NCI-H524 (cell line): ENCODE results near the gene JAGN1.
"Not testable (repeated sequence)": the region's sequence is repeated elsewhere in the genome, so short reads cannot be mapped to it uniquely, and the experiment has no call there.

Experiments used
- DNase-seq, 2 experiments: peaks; one replicate each; lab custom pipeline; 2025; lab: John Stamatoyannopoulos, UW

Gene JAGN1

DNA sequence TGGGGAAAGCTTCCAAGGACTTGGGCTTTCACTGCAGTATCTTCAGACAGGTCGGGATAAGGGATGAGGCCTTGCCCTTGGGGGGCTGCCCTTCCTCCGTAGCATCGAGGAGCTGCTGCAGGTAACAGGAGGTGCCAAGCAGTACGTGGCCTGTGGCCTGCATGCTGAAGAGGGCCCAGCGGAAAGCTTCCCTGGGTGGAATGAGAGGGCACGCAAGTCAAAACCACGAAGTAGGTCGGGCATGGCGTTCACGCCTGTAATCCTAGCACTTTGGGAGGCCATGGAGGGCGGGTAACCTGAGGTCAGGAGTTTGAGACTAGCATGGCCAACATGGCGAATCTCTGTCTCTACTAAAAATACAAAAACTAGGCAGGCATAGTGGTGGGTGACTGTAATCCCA lies 23.3 kb upstream of the JAGN1 start:
- DNase-seq: no peak

DNA sequence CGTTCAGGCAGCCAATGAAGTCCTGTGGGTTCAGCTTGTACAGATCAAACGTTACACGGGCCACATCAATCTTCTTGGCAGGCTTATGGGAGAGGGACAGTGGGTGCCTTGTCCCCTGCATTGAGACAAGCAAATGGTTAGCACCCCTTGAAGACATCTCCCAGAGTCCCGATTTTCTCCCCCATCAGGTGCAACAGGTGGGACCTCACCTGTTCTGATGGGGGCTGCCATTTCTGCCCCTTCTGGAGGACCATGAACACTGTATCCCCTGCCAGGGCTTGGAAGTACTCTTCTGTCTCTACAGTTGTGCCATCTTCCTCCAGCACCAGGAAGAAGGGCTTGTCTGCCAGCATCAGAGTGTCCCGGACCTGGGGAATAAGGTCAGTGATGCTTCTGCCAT lies 20.5 kb upstream of the JAGN1 start:
- DNase-seq: no peak

DNA sequence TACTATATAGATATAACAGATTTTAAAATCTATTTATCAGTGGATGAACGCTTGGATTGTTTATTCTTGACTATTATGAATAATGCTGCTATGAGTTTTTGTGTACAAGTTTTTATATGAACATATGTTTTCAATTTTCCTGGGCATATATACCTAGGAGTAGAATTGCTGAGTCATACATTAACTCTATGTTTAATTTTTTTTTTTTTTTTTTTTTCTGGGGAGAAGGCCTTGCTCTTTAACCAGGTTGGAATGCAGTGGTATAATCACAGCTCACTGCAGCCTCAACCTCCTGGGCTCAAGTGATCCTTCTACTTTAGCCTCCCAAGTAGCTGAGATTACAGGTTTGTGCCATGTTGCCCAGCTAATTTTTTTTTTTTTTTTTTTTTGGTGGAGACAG lies 19.4 kb upstream of the JAGN1 start:
- no peak for DNase-seq

DNA sequence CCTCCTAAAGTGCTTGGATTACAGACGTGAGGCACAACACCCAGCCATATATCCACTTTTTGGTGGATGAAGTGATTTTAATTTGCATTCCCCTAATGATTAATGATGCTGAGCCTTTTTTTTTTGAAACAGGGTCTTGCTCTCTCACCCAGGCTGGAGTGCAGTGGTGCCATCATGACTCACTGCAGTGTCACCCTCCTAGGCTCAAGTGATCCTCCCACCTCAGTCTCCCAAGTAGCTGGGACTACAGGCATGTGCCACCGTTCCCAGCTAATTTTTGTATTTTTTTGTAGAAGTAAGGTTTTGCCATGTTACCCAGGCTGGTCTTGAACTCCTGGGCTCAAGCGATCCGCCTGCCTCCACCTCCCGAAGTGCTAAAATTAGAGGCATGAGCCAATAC lies 18.3 kb upstream of the JAGN1 start:
- not testable (repeated sequence) for DNase-seq

DNA sequence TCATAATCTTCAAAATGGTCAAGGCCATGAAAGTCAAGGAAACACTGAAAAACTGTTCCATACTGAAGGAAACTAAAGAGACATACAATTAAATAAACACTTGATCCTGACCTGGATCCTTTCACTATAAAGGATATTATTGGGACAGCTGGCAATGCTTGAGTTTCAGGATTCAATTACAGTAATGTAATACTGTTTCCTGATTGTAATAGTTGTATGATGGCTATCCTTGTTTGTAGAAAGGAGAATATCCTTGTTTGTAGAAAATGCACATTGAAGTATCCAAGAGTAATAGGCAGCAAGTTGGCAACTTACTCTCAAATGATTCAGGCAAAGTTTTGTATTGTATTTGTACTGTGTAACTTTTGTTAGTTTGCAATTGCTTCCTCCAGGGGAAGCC lies 15.0 kb upstream of the JAGN1 start:
- peak in 1 of 2 experiments; percentile 37 for DNase-seq

DNA sequence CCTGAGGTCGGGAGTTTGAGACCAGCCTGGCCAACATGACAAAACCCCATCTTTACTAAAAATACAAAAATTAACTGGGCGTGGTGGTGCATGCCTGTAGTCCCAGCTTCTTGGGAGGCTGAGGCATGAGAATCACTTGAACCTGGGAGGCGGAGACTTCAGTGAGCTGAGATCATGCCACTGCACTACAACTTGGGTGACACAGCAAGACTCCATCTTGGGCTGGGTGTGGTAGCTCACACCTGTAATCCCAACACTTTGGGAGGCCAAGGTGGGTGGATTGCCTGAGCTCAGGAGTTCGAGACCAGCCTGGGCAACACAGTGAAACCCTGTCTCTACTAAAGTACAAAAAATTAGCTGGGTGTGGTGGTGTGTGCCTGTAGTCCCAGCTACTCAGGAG lies 14.2 kb upstream of the JAGN1 start:
- DNase-seq: not testable (repeated sequence)

DNA sequence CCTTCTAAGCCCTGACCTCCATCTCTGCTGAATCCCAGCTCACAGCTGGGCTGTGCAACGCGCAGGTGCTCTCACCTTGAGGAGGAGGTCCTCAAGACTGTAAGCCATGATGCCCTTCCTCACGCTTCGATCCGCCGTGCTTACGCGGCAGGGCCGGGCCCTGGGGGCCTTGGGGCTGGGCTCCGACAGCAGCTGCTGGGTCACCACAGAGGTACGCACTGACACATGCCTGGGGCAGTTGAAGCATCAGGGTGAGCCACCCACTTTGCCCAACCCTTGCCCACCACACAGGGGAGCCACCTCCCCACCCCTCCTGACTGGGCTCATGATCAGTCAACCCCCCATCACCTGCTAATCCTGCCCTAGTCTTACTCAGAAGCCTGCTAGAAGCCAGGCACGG lies 13.4 kb upstream of the JAGN1 start:
- DNase-seq: no peak

DNA sequence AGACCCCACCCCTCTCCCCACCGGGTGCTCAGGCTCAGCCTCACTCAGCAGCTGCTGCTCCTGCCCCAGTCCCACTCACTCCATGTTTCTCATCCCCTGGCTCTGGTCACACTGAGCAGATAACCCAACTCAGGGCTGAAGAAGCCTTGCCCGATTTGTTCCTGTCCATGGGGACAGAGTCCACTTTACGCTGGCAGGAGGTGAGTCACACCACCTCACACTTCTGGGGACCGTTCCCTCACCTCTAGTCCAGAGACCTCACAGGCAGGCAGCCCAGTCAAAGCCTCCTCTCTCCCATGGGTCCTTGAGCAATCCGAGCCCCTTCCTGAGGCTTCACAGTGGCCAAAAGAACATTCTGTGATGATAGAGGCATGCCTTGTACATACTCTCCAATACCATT lies 11.7 kb upstream of the JAGN1 start:
- DNase-seq: no peak

DNA sequence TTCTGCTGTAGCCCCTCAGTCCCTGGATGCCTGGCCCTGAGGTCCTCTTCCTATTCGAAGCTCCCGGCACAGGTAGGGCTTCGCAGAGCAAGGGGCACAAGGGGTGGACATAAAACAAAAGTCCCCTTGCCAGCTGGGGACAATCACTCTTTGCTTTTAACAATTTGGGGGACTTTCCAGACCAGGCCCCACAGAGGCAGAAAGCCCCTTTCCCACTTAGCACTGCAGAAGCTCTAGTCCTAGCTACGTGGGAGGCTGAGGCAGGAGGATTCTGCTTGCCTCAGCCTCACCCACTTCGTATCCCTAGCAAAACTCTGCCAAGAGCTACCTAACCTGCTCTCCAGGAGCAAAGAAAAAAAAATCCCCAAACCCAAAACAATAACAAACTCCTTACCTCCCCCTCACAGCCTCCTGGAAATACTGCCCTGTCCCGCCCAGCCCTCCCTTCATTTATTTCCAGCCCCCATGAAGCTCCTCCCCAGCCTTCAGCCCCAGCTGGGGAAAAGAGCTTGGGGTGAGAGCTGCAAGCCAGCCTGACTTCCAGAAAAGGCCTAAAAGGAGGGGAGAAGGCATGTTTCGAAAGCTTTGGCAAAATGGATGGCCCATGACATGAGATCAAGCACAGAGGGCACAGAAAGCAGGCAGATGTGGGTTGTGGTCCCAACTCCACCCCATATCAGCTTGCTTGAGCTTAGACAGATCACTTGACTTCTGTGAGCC lies 10.4 kb upstream of the JAGN1 start, which contains the start of gene CIDEC:
TSS of gene CIDEC (minus strand) at position 424 of the 720 bp plus-strand sequence. CDS start 1,767 bp downstream, outside the sequence.
- DNase-seq: no peak

DNA sequence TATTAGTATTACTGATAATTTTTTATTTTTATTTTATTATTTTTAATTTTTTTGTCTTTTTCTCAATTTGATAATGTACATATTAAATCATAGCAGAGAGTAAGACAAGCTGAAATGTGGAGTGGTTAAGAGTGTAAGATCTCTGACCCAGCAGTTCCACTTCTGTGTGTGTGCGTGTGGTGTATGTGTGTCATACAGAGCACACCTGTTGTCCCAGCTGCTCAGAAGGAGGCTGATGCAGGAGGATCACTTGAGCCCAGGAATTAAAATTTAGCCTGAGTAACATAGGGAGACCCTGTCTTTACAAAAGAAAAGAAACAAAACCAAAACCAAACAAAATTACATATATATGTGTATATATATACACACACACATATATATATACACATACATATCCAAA lies 9.0 kb upstream of the JAGN1 start:
- peak; percentile 8 to 71 for DNase-seq

DNA sequence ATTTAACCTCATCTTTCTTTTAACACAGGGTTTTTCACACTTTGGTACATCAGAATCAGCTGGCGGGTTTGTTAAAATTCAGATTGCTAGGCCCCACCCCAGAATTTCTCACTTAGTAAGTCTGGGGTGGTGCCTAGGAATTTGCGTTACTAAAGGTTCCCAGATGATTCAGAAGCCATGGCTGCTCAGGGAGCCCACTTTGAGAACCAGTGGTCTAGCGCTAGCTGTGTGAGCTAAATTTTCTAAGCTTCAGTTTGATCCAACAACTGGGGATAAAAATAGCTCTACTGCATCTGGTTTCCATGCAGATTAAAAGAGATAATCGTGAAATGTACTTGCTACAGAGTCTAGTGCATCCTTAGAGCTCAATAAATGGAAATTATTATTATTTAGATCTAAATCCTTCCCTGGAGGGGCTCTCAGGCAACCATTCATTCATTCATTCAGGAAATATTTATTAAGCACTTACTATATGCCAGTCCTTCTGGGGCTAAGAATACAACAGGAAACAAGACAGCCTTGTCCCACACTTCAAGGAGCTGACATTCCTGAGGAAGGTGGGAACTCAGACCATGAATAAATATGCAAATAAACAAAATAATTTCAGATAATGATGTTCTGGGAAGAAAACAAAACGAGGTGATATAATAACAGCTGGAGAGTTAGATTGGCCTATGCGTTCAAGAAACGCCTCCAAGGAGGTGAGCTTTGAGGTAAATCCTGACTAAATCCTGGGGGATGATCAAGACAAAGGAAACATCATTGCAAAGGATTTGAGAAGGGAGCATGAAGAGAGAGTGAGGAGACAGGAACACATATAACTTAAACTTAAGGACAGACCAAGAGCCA lies 6.5 kb upstream of the JAGN1 start:
- no peak for DNase-seq

DNA sequence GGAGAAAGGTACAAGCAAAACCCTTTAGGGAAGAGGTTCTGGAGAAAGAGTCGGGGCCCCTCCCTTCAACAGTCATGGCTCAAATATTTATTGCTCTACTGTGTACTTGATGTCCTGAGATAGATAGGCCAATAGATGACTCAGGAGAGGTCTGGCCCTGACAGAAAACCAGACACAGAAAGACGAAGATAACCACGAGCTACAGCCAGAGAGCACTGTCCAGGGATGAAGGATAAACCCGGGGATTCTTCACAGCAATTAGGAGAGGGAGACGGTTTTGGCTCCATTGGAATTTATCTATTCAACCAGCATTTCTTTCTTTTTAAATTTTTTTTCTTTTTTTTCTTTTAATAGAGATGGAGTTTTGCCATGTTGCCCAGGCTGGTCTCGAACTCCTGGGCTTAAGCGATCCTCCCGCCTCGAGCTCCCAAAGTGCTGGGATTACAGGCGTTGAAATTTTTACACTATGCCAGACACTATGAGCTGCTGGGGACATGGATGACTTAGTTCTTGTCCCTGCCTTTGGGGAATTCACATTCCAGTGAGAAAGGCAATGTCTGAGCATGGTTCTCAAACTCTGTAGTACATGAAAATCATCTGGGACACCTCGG lies 5.8 kb upstream of the JAGN1 start:
- no peak for DNase-seq

DNA sequence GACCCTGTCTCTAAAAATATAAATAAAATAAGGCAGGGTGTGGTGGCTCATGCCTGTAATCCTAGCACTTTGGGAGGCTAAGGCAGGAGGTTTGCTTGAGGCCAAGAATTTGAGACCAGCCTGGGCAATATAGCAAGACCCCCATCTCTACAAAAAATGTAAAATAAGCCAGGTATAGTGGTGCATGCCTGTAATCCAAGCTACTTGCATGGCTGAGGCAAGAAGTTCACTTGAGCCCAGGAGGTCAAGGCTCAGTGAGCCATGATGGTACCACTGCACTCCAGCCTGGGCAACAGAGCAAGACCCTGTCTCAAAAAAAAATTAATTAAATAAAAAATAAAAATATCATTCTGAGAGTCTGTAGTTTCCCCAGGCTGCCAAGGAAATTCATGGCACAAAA lies 4.1 kb upstream of the JAGN1 start:
- no peak for DNase-seq

DNA sequence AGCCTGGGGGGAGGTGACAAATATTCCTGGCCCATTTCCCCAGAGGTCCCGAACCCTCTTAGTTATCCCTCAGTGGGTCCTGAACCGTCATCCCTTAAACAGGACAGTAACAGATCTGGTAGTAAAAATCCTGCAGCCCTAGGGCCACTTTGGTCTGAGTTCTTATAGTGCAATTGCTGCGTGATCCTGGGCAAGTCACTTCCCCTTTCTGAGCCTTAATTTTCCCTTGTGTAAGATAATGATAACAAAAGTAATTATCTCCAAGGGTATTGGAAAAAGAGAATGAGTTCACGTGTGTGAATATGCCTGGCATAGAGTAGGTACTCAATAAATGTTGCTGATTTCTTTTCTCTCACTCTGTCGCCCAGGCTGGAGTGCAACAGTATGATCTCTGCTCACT lies 2.9 kb upstream of the JAGN1 start:
- no peak for DNase-seq

DNA sequence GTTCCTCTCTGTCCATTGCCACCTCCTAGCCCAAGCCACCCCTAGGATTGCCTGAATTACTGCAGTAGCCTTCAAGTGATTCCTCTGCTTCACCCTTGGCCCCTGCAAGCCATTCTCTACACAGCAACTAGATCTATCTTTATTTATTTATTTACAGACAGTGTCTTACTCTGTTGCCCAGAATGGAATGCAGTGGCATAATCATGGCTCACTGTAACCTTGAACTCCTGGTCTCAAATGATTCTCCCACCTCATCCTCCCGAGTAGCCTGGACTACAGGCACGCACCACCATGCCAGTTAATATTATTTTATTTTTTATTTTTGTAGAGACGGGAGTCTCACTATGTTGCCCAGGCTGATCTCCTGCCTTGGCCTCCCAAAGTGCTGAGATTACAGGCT lies 1.9 kb upstream of the JAGN1 start:
- DNase-seq: no peak

DNA sequence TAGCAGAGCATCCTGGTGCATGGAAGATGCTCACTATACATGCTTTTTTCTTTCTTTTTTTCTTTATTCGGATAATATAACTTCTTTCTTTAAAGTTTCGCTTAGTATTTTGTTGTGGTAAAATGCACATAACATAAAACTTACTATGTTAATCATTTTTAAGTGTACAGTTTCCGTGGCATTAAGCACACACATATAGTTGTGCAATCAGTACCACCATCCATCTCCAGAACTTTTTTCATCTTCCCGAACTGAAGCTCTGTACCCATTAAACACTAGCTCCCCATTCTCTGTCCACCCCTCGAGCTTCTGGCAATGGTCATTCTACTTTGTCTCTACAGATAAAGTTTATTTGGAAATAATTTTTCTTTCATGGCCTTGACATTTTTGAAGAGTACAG lies 1.0 kb upstream of the JAGN1 start:
- DNase-seq: no peak

DNA sequence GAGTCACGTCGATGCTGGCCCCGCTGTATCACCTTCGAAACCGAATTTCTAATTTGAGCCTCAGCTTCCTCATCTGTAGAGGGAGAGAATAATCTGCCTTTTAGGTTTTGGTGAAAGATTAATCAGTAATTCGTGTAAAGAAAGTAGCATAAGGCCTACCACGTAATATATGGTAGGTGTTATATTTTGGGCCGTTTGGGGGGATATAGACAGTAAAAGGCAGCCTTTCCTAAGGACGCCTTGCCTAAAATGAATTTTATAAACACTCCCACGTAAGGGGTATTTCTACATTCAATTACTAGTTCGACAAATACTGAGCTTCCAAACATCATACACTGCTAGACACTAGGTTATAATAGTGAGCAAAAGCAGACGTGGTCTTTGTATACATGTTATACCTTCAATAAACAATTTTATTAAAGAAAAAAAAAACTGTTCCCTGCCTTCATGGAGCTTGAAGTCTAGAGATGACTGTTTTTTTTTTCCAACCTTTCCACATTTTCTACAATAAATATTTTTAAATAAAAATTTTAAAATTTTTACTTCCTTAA lies 737 bp downstream of the JAGN1 start:
- no peak for DNase-seq

DNA sequence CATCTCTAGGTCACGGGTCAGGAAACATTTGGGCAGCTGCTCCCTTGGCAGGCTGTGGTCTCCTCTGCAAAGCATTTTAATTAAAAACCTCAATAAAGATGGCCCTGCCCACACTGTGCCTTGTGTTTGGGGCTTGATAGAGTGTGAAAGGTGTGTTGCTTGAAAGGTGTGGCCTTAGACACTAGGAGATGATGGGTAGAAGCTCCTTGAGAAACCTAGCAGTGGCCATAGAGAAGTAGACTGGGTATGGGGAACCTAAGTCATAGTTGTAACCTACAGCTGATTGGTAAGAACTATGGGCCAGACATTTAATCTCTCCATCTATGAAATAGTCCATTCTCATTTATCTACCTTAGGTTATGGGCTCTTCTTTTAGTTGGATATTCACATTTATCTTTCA lies 3.3 kb downstream of the JAGN1 start:
- DNase-seq: no peak

DNA sequence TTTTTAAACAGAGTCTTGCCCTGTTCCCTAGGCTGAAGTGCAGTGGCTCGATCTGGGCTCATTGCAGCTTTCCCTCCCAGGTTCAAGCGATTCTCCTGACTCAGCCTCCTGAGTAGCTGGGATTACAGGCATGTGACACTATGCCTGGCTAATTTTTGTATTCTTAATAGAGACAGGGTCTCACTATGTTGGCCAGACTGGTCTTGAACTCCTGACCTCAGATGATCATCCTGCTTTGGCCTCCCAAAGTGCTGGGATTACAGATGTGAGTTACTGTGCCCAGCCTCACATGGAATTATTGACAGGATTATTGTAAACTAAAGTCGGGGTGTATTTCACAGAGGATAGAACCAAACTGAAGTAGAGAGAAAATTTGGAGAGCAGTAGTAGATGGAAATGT lies 5.3 kb downstream of the JAGN1 start:
- not testable (repeated sequence) for DNase-seq

DNA sequence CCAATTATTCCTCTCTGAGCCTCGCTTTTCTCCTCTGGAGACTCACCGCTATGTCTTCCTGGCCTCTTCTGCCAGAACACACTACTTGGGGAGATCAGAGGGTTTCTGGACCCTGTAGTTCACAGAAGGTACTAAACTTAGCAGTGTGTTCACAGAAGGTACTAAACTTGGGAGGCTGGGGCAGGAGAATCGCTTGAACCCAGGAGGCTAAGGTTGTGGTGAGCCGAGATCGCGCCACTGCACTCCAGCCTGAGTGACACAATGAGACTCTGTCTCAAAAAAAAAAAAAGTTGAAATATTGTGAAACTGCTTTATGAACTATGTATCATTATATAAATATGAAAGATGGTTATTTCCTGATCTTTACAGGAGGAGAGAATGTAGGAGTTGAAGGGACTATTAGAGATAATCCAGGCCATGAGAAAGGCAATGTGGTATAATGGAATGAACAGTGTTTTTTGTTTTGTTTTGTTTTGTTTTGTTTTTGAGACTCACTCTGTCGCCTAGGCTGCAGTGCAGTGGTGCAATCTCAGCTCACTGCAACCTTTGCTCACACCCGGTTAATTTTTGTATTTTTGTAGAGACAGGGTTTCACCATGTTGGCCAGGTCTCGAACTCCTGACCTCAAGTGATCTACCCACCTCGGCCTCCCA lies 6.5 kb downstream of the JAGN1 start:
- not testable (repeated sequence) for DNase-seq

DNA sequence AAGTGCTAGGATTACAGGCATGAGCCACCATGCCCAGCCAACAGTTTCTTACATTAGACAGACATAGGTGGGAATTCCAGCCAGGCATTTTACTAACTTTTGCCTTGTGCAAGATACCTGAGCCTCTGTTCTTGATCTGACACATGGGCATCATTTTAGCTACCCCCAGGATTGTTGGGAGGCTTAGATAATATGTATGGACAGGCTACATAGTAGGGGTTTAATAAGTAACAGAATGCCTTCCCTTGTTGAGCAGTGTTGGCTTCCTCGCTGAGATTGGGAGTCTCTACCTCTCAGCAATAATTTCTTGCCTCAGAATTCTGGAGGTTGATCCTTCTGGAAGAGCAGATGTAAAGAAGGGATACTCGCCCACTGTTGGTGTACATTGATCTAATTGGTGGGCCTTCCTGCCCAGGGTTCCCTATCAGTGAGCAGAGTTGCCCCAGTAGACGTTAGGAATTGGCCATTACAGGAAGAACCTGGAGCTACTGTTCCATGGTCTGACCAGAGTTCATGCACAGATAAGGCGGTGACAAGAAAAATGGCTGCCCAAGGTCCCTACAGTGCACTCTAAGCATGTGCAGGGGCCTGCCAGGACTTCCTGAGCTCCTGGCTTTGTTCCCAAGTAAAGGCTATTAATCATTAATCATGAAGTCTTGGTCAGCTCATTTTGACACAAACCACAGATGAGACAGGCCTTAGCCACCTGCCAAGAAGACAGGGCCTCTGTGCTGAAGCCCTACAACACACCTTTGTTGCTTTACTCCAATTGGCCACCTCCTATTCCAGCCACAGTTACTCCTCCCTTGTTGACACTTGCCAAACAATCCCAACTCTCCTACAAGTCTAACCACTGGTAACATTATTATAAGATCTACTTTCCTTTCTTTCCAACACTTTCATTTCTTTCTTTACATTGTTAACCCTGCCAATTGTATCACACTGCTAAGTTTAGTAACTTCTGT lies 7.3 kb downstream of the JAGN1 start:
- DNase-seq: no peak
